GM12878 (cell line): ENCODE results near the gene RIMS3.

ENCODE experiments used
- ATF3 ChIP-seq: IDR thresholded peaks from 2 replicates; pipeline ENCODE4 v1.6.1; 2011; ENCODE audit warnings: low read depth, mild to moderate bottlenecking, low read length, moderate library complexity, borderline replicate concordance; ENCODE audit errors: extremely low read depth
- ATF7 ChIP-seq: fragments of 450-650 bp; IDR thresholded peaks from 2 replicates; pipeline ENCODE4 v1.6.1; 2016; ENCODE audit warnings: low read depth, mild to moderate bottlenecking
- CBFB ChIP-seq: IDR thresholded peaks from 2 replicates; pipeline ENCODE4 v1.6.1; 2016; ENCODE audit warnings: antibody characterized with exemption, low read depth
- CTCF ChIP-seq, 3 experiments: IDR thresholded peaks in 2 of 3; conservative IDR thresholded peaks in 1 of 3; 2 replicates each; pipeline ENCODE4 v1.5.1; 2011; ENCODE audit warnings: low read depth in 3 of 3, low read length in 3 of 3, mild to moderate bottlenecking in 3 of 3, control low read depth in 2 of 3, moderate library complexity in 2 of 3, inconsistent platforms in 1 of 3, mixed read lengths in 1 of 3; ENCODE audit not compliant: control insufficient read depth in 2 of 3, insufficient read depth in 1 of 3; ENCODE audit errors: extremely low read depth in 1 of 3
- EP300 ChIP-seq, 2 experiments: fragments of 150-350 bp in 1 of 2; IDR thresholded peaks; 2 replicates each; pipeline ENCODE4 v1.6.1; 2011 to 2012; ENCODE audit warnings: low read depth in 2 of 2, low read length in 2 of 2, borderline replicate concordance in 1 of 2, improper control_type of control experiment in 1 of 2, inconsistent platforms in 1 of 2; ENCODE audit not compliant: control insufficient read depth in 1 of 2
- FOXM1 ChIP-seq: IDR thresholded peaks from 2 replicates; pipeline ENCODE4 v1.6.1; 2012; ENCODE audit warnings: low read depth, mild to moderate bottlenecking, inconsistent platforms, low read length, moderate library complexity
- IRF3 ChIP-seq: fragments of 450-650 bp; IDR thresholded peaks from 2 replicates; pipeline ENCODE4 v1.6.1; 2014; ENCODE audit warnings: mild to moderate bottlenecking
- NR2C2 ChIP-seq: IDR thresholded peaks from 2 replicates; pipeline ENCODE4 v1.6.1; 2011; ENCODE audit warnings: borderline replicate concordance, low read depth; ENCODE audit not compliant: control insufficient read depth, insufficient read length
- POLR2A ChIP-seq: IDR thresholded peaks from 2 replicates; pipeline ENCODE4 v1.6.1; 2011; ENCODE audit warnings: low read depth, mild to moderate bottlenecking, low read length
- RAD21 ChIP-seq: IDR thresholded peaks from 2 replicates; pipeline ENCODE4 v1.6.1; 2011; ENCODE audit warnings: mild to moderate bottlenecking, low read depth, low read length, moderate library complexity; ENCODE audit not compliant: insufficient read depth
- REST ChIP-seq: IDR thresholded peaks from 2 replicates; pipeline ENCODE4 v1.6.1; 2012; ENCODE audit warnings: mild to moderate bottlenecking, low read depth, low read length
- RFX5 ChIP-seq: IDR thresholded peaks from 2 replicates; pipeline ENCODE4 v1.6.1; 2011; ENCODE audit warnings: low read depth, low read length, improper control_type of control experiment

- TF ChIP-seq CBFB (no peak), ATF7 (no peak), IRF3 (no peak), CTCF (IDR thresholded peaks at IDR 0.05 in 2 of 3, conservative IDR thresholded peaks at IDR 0.05 in 1 of 3; ENCODE audit: control insufficient read depth in 2 of 3, extremely low read depth in 1 of 3, insufficient read depth in 1 of 3, low read depth in 3 of 3, low read length in 3 of 3) (no peak), ATF3 (no peak), RFX5 (no peak), POLR2A (no peak), NR2C2 (no peak), EP300 (IDR thresholded peaks at IDR 0.05; ENCODE audit: borderline replicate concordance in 1 of 2, control insufficient read depth in 1 of 2, low read depth in 2 of 2, low read length in 2 of 2) (no peak), REST (no peak), RAD21 (no peak), FOXM1 (no peak)
Measured at GRCh38 chr1:40706626-40707025, 41.1 kb upstream of the RIMS3 start.
